Prostate gland (tissue), 2 donors: ENCODE results near the gene AAMP. TPM values are rescaled to one million over a fixed set of nuclear protein-coding genes. Genes with fewer than 3 reads are reported as not detected.

ENCODE experiments used
- DNase-seq: peaks from one replicate; pipeline ENCODE4 v3.0.0-alpha.2; 2019; ENCODE audit warnings: low spot score
- H3K27ac ChIP-seq, 2 donors: fragments of 200-600 bp; sonication (generic); 2 replicates each; pipeline ENCODE4 v1.5.1; 2017 to 2019
- H3K27me3 ChIP-seq: fragments of 200-600 bp; sonication (generic); replicated peaks from 2 replicates; pipeline ENCODE4 v1.5.1; 2019; ENCODE audit not compliant: insufficient read depth
- H3K36me3 ChIP-seq, 2 donors: fragments of 200-600 bp; sonication (generic); 1 replicate in 1 of 2; 2 replicates in 1 of 2; pipeline versions ENCODE4 v1.5.1 to v1.8.1; 2017 to 2019
- H3K4me1 ChIP-seq: fragments of 200-600 bp; sonication (generic); replicated peaks from 2 replicates; pipeline ENCODE4 v1.5.1; 2019
- H3K4me3 ChIP-seq, 2 donors: fragments of 200-600 bp; sonication (generic); 2 replicates each; pipeline ENCODE4 v1.5.1; 2017 to 2019
- H3K9me3 ChIP-seq: fragments of 200-600 bp; sonication (generic); 2 replicates; pipeline ENCODE4 v1.5.1; 2017
- POLR2A ChIP-seq: fragments of 450-650 bp; IDR thresholded peaks from one replicate; pipeline ENCODE4 v1.6.1; 2016; ENCODE audit warnings: antibody characterized with exemption, mild to moderate bottlenecking
- POLR2AphosphoS5 ChIP-seq: sonication (generic); formaldehyde crosslinking; IDR thresholded peaks from one replicate; pipeline ENCODE4 v1.6.1; 2017; ENCODE audit warnings: antibody characterized with exemption
- WGBS: methylation state at CpG from one replicate; pipeline ENCODE4 v1.1.5; 2018; 5-methylcytosine and 5-hydroxymethylcytosine counted together
- intact Hi-C: fragments of 100-400 bp; cut with DNase I; formaldehyde crosslinking; loops from one replicate; pipeline ENCODE4 v1.14.2; 2022
- total RNA-seq, 2 donors: library from RNA; depleted of rRNA; stranded (reverse); fragments of >200 nt; gene quantifications; one replicate each; pipeline ENCODE4 v1.1.0, GENCODE V29; 2016
- TF ChIP-seq, protein P1 (sequence below), 4 experiments: fragments of 200-600 bp in 2 of 4; fragments of 450-650 bp in 2 of 4; sonication (generic) in 2 of 4; IDR thresholded peaks; 1 replicate in 3 of 4; 2 replicates in 1 of 4; pipeline ENCODE4 v1.5.1; 2016 to 2019; ENCODE audit warnings: antibody characterized with exemption in 4 of 4, mild to moderate bottlenecking in 2 of 4, moderate library complexity in 2 of 4

Gene AAMP
- total RNA-seq, 2 donors from 2014 or later, result 217 to 237 TPM

GRCh38 chr2:218230882-218231281 lies 39.1 kb downstream of the AAMP start:
- WGBS, result 8% methylated on average over 1 of the region's 1 CpG
- intact Hi-C loops, result no loop called here
- Histone ChIP-seq H3K9me3 (no peaks in the 10 kb centered on the region), H3K27me3 (no peaks in the 10 kb centered on the region), H3K27ac (no peak overlapping the region), H3K4me1 (no peaks in the 10 kb centered on the region), H3K4me3 (no peak overlapping the region), H3K36me3 (no peaks in the 10 kb centered on the region)
- no peak for TF ChIP-seq POLR2AphosphoS5
- no peak for TF ChIP-seq POLR2A
- TF ChIP-seq, protein P1, sequence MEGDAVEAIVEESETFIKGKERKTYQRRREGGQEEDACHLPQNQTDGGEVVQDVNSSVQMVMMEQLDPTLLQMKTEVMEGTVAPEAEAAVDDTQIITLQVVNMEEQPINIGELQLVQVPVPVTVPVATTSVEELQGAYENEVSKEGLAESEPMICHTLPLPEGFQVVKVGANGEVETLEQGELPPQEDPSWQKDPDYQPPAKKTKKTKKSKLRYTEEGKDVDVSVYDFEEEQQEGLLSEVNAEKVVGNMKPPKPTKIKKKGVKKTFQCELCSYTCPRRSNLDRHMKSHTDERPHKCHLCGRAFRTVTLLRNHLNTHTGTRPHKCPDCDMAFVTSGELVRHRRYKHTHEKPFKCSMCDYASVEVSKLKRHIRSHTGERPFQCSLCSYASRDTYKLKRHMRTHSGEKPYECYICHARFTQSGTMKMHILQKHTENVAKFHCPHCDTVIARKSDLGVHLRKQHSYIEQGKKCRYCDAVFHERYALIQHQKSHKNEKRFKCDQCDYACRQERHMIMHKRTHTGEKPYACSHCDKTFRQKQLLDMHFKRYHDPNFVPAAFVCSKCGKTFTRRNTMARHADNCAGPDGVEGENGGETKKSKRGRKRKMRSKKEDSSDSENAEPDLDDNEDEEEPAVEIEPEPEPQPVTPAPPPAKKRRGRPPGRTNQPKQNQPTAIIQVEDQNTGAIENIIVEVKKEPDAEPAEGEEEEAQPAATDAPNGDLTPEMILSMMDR (IDR thresholded peaks at IDR 0.05), result no peak
- no peak for DNase-seq

- H3K27me3 ChIP-seq, result no peaks in the 10 kb centered on the region
- 71% methylated on average over 4 of the region's 4 CpGs for WGBS
- no peaks in the 10 kb centered on the region for H3K4me1 ChIP-seq
- no peak overlapping the region for H3K4me3 ChIP-seq
- TF ChIP-seq, protein P1 (IDR thresholded peaks at IDR 0.05), result no peak
- TF ChIP-seq POLR2AphosphoS5 (no peak), POLR2A (no peak)
- intact Hi-C loops, result no loop called here
- DNase-seq, result no peak
- no peaks in the 10 kb centered on the region for H3K36me3 ChIP-seq
- H3K27ac ChIP-seq, result peak overlapping the region; percentile 10 to 54
- no peaks in the 10 kb centered on the region for H3K9me3 ChIP-seq
Observed at GRCh38 chr2:218229851-218230250, 40.1 kb downstream of the AAMP start.

GRCh38 chr2:218229239-218229638 lies 40.7 kb downstream of the AAMP start:
- DNase-seq, result peak; percentile 17
- 17% methylated on average over 3 of the region's 3 CpGs for WGBS
- H3K27ac ChIP-seq, result peak overlapping the region; percentile 16 to 54
- no peaks in the 10 kb centered on the region for H3K27me3 ChIP-seq
- H3K9me3 ChIP-seq, result no peaks in the 10 kb centered on the region
- intact Hi-C loops, result no loop called here
- no peak for TF ChIP-seq POLR2A
- TF ChIP-seq, protein P1 (IDR thresholded peaks at IDR 0.05), result no peak
- peak; percentile 61 for TF ChIP-seq POLR2AphosphoS5
- H3K36me3 ChIP-seq, result no peaks in the 10 kb centered on the region
- no peaks in the 10 kb centered on the region for H3K4me1 ChIP-seq
- no peak overlapping the region for H3K4me3 ChIP-seq

- no peaks in the 10 kb centered on the region for H3K27me3 ChIP-seq
- DNase-seq, result no peak
- peak overlapping the region; percentile 16 to 54 for H3K27ac ChIP-seq
- H3K36me3 ChIP-seq, result no peaks in the 10 kb centered on the region
- no peak overlapping the region for H3K4me3 ChIP-seq
- TF ChIP-seq POLR2A, result no peak
- TF ChIP-seq POLR2AphosphoS5, result no peak
- TF ChIP-seq, protein P1 (IDR thresholded peaks at IDR 0.05), result no peak
- WGBS, result 89% methylated on average over 6 of the region's 6 CpGs
- H3K9me3 ChIP-seq, result no peaks in the 10 kb centered on the region
- intact Hi-C loops, result no loop called here
- H3K4me1 ChIP-seq, result no peaks in the 10 kb centered on the region
Observed at GRCh38 chr2:218228366-218229090, 41.4 kb downstream of the AAMP start.

DNA sequence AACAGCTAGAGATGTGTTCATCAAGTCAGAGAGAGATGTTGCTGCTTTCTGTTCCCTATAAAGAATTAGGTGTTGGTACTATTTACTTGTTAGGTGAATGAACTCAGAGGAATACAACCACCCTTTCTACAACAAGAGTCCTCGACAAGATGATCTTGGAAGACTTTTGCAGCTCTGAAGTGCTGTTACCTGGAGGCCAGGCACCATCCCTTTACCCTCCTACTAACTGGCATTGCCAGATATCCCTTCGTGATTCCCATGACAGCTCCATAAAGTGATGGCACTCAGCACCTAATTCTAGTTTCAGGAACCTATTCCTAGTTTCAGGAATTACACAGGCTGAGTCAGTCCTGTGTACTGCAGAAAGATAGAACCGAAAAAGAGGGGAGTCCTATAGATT lies 43.0 kb downstream of the AAMP start:
- Histone ChIP-seq H3K4me3 (no peak overlapping the region), H3K27ac (no peak overlapping the region), H3K36me3 (no peaks in the 10 kb centered on the region), H3K4me1 (no peaks in the 10 kb centered on the region), H3K9me3 (no peaks in the 10 kb centered on the region), H3K27me3 (no peaks in the 10 kb centered on the region)
- TF ChIP-seq POLR2AphosphoS5 (no peak), POLR2A (no peak)
- TF ChIP-seq, protein P1 (IDR thresholded peaks at IDR 0.05), result no peak
- WGBS, result 86% methylated on average over 3 of the region's 3 CpGs
- no peak for DNase-seq
- intact Hi-C loops, result no loop called here
